H4 (cell line): ENCODE results near the gene EPS8L1. TPM values are rescaled to one million over a fixed set of nuclear protein-coding genes. Genes with fewer than 3 reads are reported as not detected.
"Not testable (repeated sequence)": the region's sequence is repeated elsewhere in the genome, so short reads cannot be mapped to it uniquely, and the experiment has no call there.

ENCODE experiments used
- DNase-seq: peaks from one replicate; pipeline ENCODE4 v3.0.0-alpha.2; 2015; ENCODE audit warnings: low spot score
- total RNA-seq: library from RNA; depleted of rRNA; stranded (reverse); fragments of >200 nt; shearing (Covaris generic); gene quantifications from 2 replicates; pipeline ENCODE4 v1.2.3, GENCODE V29; 2014

The EPS8L1 gene
- total RNA-seq, 1 experiment from 2014 or later = 2.2 TPM

DNA sequence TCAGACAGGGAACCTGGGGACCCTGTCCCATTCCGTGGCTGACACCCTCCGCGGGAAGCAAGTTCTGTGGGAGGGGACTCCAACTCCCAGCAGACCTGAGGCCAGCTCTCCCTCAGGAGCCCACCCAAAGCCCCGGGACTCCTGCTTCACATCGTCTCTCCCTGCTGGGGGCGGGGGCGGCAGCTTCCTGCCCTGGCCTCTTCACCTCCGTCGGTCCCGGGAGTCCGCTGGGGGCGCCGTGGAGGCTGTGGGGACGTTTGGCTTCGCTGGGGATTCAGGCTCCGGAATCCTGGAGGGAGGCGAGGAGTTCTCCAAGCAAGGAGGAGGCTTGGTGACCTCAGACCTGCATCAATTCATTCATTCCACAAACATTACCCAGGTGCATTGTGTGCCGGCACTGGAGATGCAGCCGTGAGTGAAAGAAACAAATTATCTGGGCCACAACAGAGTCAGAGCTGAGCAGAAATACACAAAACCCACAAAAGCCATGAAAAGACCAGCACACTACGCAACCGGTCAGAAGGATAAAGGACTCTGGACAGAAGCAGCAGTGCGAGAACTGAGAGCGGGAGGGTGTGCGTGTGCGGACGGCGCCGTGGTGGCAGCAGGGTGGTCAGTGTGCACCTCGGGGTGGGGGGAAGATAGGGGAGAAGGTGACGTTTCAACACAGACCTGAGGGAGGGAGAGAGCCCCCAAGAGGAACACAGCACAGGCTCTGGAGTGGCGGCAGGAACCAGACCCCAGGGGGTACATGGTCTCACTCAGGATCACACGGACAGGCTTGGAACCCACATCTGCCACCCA is 19.0 kb downstream of the EPS8L1 start:
- no peak for DNase-seq

- DNase-seq = no peak
Measured at GRCh38 chr19:55095260-55096060, 19.8 kb downstream of the EPS8L1 start.

DNA sequence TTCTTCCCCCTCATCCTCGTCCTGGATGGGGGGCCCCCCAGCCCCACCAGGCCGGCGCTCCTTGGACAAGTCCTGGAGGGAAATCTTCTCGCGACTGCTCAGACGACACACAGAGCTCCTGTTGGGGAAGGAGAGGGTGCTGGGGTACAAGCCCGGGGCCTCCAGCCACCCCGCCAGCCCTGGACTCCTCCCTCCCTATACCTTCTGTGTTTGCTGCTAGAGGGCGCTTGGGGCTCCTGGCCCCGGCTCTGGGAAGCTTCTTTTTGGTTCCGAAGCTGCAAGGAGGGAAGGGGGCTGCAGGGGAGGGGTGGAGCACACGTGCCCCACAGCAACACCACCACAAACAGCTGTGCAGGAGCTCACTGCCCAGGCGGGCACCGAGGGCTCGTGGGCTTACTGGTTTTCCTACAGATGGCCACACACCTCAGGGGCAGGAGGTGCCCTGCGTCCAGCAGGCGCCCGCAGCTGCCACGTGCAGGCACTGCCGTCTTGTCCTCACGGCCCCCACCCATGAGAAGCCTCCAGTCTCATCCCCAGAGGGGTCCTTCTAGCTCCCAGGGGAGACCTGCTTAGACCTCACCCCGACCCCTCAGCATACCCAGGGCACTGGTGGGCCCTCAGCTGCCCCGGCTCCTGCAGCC is 20.5 kb downstream of the EPS8L1 start:
- no peak for DNase-seq

DNA sequence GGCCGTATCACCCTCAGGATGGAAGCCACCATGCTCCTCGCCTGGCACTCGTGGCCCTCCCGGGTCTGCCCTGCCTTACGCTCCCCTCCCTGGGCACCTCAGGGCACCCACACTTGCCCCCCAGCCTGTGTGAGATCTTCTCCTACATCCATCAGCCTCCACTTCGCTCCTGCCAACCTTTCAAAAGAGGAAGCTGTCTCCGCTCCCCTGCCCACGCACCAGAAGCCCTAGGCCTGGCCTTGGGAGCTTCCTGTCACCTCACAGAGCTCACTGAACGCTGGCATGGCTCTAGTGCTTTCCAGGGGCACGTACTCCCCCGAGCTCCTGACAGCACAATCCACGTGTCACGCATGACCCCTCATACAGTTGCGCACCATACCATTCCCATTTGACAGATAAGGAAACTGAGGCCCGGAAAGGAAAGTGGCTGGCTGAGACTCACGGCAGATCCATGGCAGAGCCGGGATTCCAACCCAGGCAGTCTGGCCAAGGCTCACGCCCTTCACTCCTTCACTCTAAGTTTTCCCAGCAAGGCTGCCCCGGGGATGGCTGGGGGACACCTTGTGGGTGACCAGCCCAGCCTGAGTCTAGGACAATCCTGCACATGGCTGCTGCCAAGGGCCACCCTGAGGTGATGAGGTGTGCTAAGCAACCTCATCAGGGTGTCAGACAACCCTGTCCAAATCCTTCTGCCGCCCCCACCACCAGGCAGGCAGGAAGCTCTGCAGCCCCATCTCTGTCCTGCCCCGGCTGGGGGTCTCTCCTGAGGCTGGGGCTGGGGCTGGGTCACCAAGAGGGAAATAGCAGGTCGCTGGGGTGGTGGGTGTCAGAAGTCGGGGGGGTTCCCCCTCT is 22.4 kb downstream of the EPS8L1 start:
- no peak for DNase-seq

DNA sequence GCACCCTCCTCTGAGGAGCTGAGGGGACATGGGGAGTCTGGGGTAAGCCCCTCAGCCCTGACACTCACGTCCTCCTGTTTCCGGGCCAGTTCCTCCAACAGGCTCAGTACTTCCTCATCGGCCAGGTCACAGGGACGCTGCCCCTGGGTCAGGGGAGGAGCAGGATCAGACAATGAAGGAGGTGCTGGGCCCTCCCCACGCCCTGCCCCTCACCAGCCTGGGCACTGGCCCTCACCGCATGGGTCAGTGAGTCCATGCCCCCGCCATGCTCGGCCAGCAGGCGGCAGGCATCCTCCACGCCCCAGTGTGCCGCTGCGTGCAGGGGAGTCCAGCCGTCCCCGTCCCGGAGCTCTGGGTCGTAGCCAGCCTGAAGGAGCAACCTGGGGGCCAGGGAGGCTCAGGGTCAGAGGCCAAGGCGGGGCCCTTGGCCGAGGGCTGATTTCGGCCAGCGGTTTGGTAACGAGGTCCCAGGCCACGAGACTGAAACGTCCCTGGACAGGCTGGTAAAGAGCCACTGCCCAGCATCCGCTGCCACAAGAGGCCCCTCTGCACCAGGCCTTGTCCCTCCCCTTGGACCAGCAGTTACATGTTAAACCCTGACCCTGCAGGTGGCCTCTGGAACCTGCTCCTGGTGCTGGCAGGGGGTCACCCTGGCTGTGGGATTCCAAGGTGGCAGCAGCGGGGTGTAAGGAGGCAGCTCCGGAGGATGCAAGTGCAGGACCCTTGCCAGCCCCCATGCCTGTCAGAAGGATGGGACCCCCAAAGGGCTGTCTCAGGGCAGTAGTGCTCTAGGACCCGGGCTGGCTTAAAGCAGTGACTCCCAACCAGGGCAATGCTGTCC is 23.3 kb downstream of the EPS8L1 start:
- DNase-seq = no peak

DNA sequence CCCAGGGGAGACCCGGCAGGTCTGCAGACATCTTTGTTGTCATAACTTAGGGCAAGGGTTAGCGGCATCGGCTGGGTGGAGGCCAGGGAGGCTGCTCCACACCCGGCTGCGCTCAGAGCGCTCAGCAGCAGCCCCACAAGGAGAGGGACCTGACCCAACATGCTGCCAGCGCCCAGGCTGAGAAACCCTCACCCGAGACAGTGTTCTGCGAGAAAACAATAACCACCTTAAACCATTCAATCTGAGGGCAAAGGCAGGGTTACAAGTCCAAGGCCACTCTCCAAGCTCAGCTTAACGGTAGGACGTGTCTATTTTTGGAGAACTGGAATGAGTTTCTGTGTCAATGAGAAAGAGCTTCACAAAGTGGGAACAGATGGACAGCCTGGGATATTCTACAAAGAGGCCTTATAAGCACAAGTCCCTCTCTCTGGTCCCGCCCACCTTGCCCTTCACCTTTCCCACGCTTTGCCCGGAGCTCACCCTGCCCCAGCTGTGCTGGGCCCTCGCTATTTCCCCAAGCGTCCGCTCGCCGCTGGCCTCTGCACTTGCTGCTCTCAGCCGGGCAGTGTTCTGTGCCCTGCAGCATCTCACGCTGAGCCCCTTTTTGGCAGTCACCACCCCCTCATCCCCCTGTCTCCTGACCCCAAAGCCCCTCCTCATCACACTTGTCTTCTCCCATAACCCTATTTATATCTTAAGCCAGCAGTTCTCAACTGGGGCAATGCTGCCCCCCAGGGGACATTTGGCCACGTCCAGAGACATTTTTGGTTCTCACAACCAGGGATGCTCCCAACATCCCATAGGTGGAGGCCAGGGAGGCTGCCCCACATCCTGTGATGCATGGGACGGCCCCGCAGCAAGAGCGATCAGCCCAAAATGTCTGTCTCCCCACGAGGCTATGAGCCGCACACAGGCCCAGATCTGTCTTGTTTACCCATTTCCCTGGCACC is 24.2 kb downstream of the EPS8L1 start:
- DNase-seq = no peak

DNA sequence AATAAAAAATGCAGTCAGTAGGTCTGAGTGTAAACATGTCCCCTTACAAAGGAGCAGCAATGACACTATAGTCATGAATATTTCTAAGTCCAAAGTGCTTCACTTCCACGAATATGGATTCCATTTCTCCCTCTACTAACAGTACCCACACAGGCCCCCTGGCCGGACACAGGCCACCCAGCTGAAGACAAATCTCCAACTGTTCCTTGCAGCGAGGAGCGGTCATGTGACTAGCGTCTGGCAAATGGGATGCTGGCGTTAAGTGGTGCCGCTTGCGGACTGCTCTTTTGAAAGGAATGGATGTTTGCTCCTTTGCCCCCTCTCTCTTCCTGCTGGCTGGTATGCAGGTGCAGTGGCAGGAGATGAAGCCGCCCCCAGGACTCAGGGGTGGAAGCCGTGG is 25.6 kb downstream of the EPS8L1 start:
- DNase-seq = no peak

GRCh38 chr19:55103190-55103589 is 27.5 kb downstream of the EPS8L1 start:
- DNase-seq = no peak

DNA sequence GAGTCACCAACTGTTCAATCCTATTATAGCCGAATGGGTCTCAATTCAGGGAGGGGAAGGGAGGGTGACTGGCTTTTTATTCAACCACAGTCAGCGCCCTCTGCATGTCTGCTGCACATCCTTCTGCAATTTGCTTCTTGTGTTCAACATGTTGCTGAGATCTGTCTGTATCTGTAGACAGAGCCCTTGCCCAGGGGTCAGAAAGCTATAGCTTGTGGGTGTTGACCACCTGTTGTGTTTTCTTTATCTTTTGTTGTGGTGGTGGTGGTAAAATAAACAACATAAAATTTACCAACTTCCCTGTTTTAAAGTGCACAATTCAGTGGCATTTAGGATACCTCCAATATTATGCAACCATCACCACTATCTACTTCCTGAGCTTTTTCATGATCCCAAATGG is 29.6 kb downstream of the EPS8L1 start:
- DNase-seq = no peak

- DNase-seq = no peak
Measured at GRCh38 chr19:55106591-55106990, 30.9 kb downstream of the EPS8L1 start.

- DNase-seq = not testable (repeated sequence)
Measured at GRCh38 chr19:55107252-55107651, 31.6 kb downstream of the EPS8L1 start.

DNA sequence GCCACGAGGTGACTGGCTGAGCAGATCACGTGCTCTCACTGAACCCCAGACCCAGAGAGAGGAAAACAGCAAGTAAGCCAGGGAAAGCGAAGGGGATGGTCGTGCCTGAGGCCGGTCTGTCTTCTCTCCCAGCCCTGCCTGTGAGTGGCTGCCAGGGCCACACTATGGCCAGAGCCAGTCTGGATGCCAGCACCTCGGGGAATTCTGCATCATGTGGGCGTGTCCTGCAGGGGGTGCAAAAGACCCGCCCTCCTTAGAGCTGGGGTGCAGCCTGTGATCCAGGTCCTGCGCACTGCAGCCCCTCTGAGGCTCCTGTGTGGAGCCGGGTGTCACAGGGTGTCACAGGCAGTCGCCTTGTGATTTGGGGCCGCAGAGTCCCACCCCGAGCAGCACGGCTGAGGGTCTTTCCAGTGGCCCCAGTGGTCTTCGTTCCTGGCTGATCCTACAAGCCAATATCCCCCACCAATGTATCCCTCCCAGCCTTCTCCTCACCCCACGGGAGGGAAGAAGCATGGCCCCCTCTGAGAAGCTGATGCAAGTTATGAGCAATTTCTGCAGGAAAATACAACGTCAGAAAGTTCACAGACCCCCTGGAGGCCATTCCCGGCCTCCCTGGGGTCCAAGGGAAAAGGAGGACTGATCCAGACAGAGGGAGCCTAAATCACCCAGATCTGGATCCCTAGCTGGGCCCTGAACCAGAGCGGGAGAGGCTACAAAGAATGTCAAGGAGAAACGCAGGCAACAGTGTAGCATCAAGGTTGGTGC is 34.0 kb downstream of the EPS8L1 start:
- DNase-seq = no peak

DNA sequence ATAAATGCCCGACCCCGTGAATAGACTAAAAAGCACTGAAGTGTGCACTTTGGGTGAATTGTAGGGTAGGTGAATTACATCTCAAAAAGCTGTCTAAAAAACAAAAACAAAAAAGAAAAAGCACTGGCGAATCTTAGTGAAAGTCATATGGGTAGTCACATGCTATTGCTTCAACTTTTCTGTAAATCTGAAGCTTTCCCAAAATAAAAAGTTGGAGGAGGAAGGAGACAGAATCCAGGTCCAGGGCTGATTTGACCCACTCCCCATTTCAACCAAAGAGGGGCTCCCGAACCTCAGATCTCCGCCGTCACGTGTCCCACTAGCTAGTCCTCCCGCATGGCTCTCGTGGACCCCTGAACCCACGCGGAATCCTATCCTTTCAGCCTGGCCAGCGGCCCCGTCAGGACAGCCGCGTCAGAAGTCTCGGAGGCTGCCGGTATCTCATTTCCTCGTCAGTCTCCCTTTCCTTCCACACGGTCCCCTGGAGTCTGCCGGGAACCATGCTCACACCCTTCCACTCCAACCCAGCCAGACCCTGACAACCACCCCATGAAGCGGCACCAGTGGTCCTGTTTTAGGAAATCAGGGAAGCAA is 35.7 kb downstream of the EPS8L1 start:
- DNase-seq = no peak

DNA sequence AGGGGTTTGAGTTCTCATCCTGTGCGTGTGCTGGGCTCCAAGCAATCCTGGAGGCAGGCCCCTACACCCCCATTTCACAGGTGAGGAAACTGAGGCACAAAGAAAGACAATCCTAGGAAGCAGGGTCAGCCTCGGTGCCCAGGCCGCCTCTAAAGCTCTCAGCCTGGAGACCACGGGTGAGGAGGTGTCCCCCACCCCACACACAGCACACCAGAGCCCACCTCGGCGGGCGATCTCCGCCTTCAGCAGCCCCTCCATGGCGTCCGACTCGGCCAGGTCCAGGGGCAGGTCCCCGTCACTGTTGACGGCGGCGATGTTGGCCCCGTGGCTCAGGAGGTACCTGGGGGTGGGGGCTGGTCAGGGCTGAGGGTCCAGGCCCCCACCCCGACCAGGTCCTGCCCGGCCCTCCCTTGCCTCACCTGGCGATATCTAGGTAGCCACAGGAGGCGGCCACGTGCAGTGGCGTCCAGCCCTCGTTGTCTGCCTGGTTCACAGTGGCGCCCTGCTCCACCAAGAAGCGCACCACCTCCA is 36.6 kb downstream of the EPS8L1 start:
- DNase-seq = no peak

GRCh38 chr19:55112777-55113569 is 37.3 kb downstream of the EPS8L1 start:
- DNase-seq = no peak

DNA sequence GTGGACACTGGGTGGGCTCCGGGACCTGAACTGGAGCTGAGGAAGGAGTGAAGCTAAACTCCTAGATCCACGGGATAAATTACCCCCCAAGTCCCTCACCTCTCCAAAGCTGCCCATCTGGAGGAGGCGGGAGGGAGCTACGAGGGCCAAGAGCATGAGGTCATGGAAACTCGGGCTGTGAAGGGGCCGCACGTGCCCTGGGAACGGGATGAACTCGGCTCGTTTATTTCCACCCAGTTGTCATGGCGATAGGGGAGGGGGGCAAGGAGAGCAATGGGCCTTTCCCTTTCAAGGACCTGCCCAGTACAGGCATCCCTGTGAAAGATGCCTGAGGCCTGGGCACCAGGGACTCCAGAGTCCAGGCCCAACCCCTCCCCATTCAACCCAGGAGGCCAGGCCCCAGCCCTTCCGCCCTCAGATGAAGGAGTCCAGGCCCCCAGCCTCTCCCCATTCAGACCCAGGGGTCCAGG is 37.9 kb downstream of the EPS8L1 start:
- peak; percentile 82 for DNase-seq

GRCh38 chr19:55114566-55115145 is 39.0 kb downstream of the EPS8L1 start:
- no peak for DNase-seq
